Measurements from ENCODE around the gene APH1B.

DNA sequence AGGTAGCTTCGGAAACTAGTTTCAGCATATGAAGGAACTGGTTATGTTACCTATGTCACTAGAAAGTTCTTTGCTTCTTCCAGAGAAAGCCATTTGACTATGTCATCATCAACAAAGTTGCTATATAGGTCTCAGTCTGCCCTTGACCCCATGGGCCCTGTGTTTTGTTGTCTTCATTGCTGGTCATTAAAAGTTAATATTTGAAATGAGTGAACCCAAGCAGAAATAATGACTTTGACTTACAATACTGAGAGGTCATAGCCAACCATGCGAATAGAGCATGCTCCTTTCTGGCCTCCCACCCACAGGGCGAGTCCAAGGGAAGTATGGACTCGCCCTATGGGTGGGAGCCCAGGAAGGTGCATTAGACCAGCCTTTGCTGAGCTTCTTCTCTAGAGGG lies 40.9 kb downstream of the APH1B start:
- no peak for TF ChIP-seq EP300 (IDR thresholded peaks at IDR 0.05)
- TF ChIP-seq, protein P1, sequence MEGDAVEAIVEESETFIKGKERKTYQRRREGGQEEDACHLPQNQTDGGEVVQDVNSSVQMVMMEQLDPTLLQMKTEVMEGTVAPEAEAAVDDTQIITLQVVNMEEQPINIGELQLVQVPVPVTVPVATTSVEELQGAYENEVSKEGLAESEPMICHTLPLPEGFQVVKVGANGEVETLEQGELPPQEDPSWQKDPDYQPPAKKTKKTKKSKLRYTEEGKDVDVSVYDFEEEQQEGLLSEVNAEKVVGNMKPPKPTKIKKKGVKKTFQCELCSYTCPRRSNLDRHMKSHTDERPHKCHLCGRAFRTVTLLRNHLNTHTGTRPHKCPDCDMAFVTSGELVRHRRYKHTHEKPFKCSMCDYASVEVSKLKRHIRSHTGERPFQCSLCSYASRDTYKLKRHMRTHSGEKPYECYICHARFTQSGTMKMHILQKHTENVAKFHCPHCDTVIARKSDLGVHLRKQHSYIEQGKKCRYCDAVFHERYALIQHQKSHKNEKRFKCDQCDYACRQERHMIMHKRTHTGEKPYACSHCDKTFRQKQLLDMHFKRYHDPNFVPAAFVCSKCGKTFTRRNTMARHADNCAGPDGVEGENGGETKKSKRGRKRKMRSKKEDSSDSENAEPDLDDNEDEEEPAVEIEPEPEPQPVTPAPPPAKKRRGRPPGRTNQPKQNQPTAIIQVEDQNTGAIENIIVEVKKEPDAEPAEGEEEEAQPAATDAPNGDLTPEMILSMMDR (IDR thresholded peaks at IDR 0.05), result no peak
- no peak for TF ChIP-seq POLR2A (IDR thresholded peaks at IDR 0.05)

All from sigmoid colon (tissue), 4 donors.